GM12878 (cell line): Measurements from ENCODE around the gene NFAM1. TPM values are rescaled to one million over a fixed set of nuclear protein-coding genes. Genes with fewer than 3 reads are reported as not detected.

Experiments used
- ATAC-seq: fragments of 200-7000 bp; cut with Tn5 transposase; 3 replicates; pipeline ENCODE4 v1.9.1; 2020; ENCODE audit warnings: mild to moderate bottlenecking, moderate library complexity
- BruUV-seq: library from RNA; stranded (reverse); fragments of 400-500 nt; replicated peaks from 2 replicates; lab custom pipeline; 2021; lab: Mats Ljungman, UMichigan
- CTCF ChIA-PET: fragments of 300-600 bp; sonication (Branson Sonifier 250); formaldehyde crosslinking; extraction: SDS; loops from one replicate; lab custom pipeline; 2021; ENCODE audit warnings: inconsistent platforms; lab: Yijun Ruan, JAX
- POLR2A ChIA-PET: fragments of 350-600 bp; formaldehyde crosslinking; extraction: SDS; loops from one replicate; lab custom pipeline; 2021; ENCODE audit warnings: inconsistent platforms; lab: Charles Lee
- RAD21 ChIA-PET: fragments of 300-600 bp; sonication (Branson Sonifier 250); formaldehyde crosslinking; loops from one replicate; lab custom pipeline; 2023; ENCODE audit warnings: antibody characterized with exemption; ENCODE audit not compliant: unreplicated experiment; lab: Charles Lee
- SMC1A ChIA-PET: fragments of 300-600 bp; sonication (Branson Sonifier 250); formaldehyde crosslinking; loops from one replicate; lab custom pipeline; 2023; ENCODE audit not compliant: unreplicated experiment, uncharacterized antibody; lab: Charles Lee
- DNase-seq: peaks from one replicate; pipeline ENCODE4 v3.0.0-alpha.2; 2011; ENCODE audit warnings: low read depth, low spot score
- FAIRE-seq: peaks from 3 replicates; lab custom pipeline; 2011; peaks lifted over from hg19 to GRCh38; lab: Jason Lieb, UNC
- H2AFZ ChIP-seq: 2 replicates; pipeline ENCODE4 v1.6.0; 2011; ENCODE audit warnings: low read depth, low read length, control low read depth; ENCODE audit not compliant: control insufficient read depth
- H3K27ac ChIP-seq: 2 replicates; pipeline ENCODE4 v1.5.1; 2011; ENCODE audit warnings: control low read depth; ENCODE audit not compliant: control insufficient read depth, insufficient read depth
- H3K27me3 ChIP-seq, 2 experiments: replicated peaks in 1 of 2; 2 replicates each; pipeline versions ENCODE4 v1.6.0 to v1.6.1; 2011; ENCODE audit warnings: low read length in 1 of 2; ENCODE audit not compliant: control insufficient read depth in 2 of 2, insufficient read depth in 2 of 2
- H3K36me3 ChIP-seq, 2 experiments: 2 replicates each; pipeline ENCODE4 v1.5.1; 2011; ENCODE audit warnings: low read length in 1 of 2; ENCODE audit not compliant: control insufficient read depth in 2 of 2, insufficient read depth in 2 of 2
- H3K4me1 ChIP-seq: 2 replicates; pipeline ENCODE4 v1.6.1; 2011; ENCODE audit warnings: mild to moderate bottlenecking, low read length, moderate library complexity, mixed read lengths; ENCODE audit not compliant: control insufficient read depth, insufficient read depth
- H3K4me2 ChIP-seq: 2 replicates; pipeline ENCODE4 v1.6.0; 2011; ENCODE audit warnings: control low read depth; ENCODE audit not compliant: control insufficient read depth, insufficient read depth
- H3K4me3 ChIP-seq: fragments of 200-600 bp; sonication (generic); 2 replicates; pipeline ENCODE4 v1.5.1; 2016
- H3K79me2 ChIP-seq: 2 replicates; pipeline ENCODE4 v1.6.0; 2011; ENCODE audit warnings: low read length; ENCODE audit not compliant: control insufficient read depth, insufficient read depth
- H3K9ac ChIP-seq: 2 replicates; pipeline ENCODE4 v1.8.0; 2011; ENCODE audit warnings: low read length, control low read depth, mixed read lengths; ENCODE audit not compliant: control insufficient read depth, insufficient read depth
- H3K9me3 ChIP-seq: replicated peaks from 3 replicates; pipeline ENCODE4 v1.5.1; 2011; ENCODE audit warnings: mild to moderate bottlenecking, low read length; ENCODE audit not compliant: control insufficient read depth, insufficient read depth
- H4K20me1 ChIP-seq: 2 replicates; pipeline ENCODE4 v1.6.0; 2011; ENCODE audit not compliant: control insufficient read depth, insufficient read depth
- CTCF ChIP-seq, 3 experiments: IDR thresholded peaks in 2 of 3; conservative IDR thresholded peaks in 1 of 3; 2 replicates each; pipeline ENCODE4 v1.5.1; 2011; ENCODE audit warnings: low read depth in 3 of 3, low read length in 3 of 3, mild to moderate bottlenecking in 3 of 3, control low read depth in 2 of 3, moderate library complexity in 2 of 3, inconsistent platforms in 1 of 3, mixed read lengths in 1 of 3; ENCODE audit not compliant: control insufficient read depth in 2 of 3, insufficient read depth in 1 of 3; ENCODE audit errors: extremely low read depth in 1 of 3
- GABPA ChIP-seq: IDR thresholded peaks from 2 replicates; pipeline ENCODE4 v1.6.1; 2014; ENCODE audit warnings: antibody characterized with exemption, low read depth, mild to moderate bottlenecking, inconsistent platforms
- WGBS: methylation state at CpG from one replicate; pipeline ENCODE4 v1.1.6; 2016; ENCODE audit warnings: low lambda C conversion rate; ENCODE audit not compliant: insufficient replicate concordance, insufficient coverage; ENCODE audit errors: missing lambda C conversion rate; 5-methylcytosine and 5-hydroxymethylcytosine counted together
- in situ Hi-C: fragments of 300-500 bp; cut with MboI; formaldehyde crosslinking; loops from 9 replicates; pipeline ENCODE4 v1.14.3; 2018; ENCODE audit warnings: mixed read lengths
- intact Hi-C: fragments of 100-400 bp; cut with micrococcal nuclease; formaldehyde crosslinking; loops from one replicate; pipeline ENCODE4 v1.14.2; 2022; ENCODE audit not compliant: unreplicated experiment
- polyA plus RNA-seq, 11 experiments: library from polyadenylated mRNA; depleted of rRNA in 4 of 11; unstranded in 6 of 11; stranded (reverse) in 5 of 11; fragments of >200 nt; fragmentation: Nextera tagmentation in 4 of 11; fragmentation: Illumina TruSeq in 1 of 11; extraction: Ambion mirVana in 4 of 11; extraction: Trizol in 1 of 11; gene quantifications; 1 replicate in 1 of 11; 2 replicates in 10 of 11; pipeline versions ENCODE4 v1.2.1 to v1.2.3, GENCODE V29; 2011 to 2016; ENCODE audit warnings: inconsistent platforms in 2 of 11, missing spikeins in 2 of 11, low read depth in 1 of 11
- total RNA-seq, 4 experiments: library from RNA; depleted of rRNA in 3 of 4; stranded (reverse); fragments of >200 nt in 3 of 4; fragmentation: Illumina TruSeq in 1 of 4; extraction: Trizol in 1 of 4; gene quantifications; 2 replicates each; pipeline versions ENCODE4 v1.2.1 to v1.2.3, GENCODE V29; 2013 to 2021

Gene NFAM1
- total and polyA plus RNA-seq, 10 of the 15 experiments (the other 5 are each of a cell fraction or from before 2014, with no cell fraction given) = 0.13 to 1.3 (median 0.24) TPM; not detected in 3

GRCh38 chr22:42401535-42402334 is 30.5 kb downstream of the NFAM1 start:
- RAD21 ChIA-PET = interaction anchor here (1.3 kb wide), 1 partner anchor 15 kb away, joined by 3 read pairs; no protein-coding TSS in a partner anchor
- peaks cover 13% of the 10 kb centered on the region for H3K4me1 ChIP-seq
- no peaks in the 10 kb centered on the region for H4K20me1 ChIP-seq
- H3K4me2 ChIP-seq = no peak overlapping the region
- H3K9ac ChIP-seq = no peak overlapping the region
- H3K79me2 ChIP-seq = no peaks in the 10 kb centered on the region
- CTCF ChIA-PET = no interaction called here
- no TSS peak for BruUV-seq
- intact Hi-C loops (no loop called here), in situ Hi-C loops (no loop called here)
- no peak for DNase-seq
- no peak for ATAC-seq
- H3K9me3 ChIP-seq = no peaks in the 10 kb centered on the region
- no peak for TF ChIP-seq GABPA
- peak in 1 of 3 experiments; percentile 7; a peak in 1 of 6 replicates for TF ChIP-seq CTCF (IDR thresholded peaks at IDR 0.05 in 2 of 3, conservative IDR thresholded peaks at IDR 0.05 in 1 of 3; ENCODE audit: control insufficient read depth in 2 of 3, extremely low read depth in 1 of 3, insufficient read depth in 1 of 3, low read depth in 3 of 3, low read length in 3 of 3)
- POLR2A ChIA-PET = interaction anchor here (1.2 kb wide), 1 partner anchor 37 kb away, joined by 5 read pairs; no protein-coding TSS in a partner anchor
- 51% methylated on average over 18 of the region's 19 CpGs for WGBS
- H3K4me3 ChIP-seq = no peak overlapping the region
- FAIRE-seq = no peak
- H2AFZ ChIP-seq = no peak overlapping the region
- H3K36me3 ChIP-seq = no peaks in the 10 kb centered on the region
- no peaks in the 10 kb centered on the region; a peak in 1 of 4 replicates for H3K27me3 ChIP-seq
- SMC1A ChIA-PET = no interaction called here
- no peak overlapping the region for H3K27ac ChIP-seq
